GM19463 (cell line): ENCODE data around the gene PCDHA9.

ENCODE experiments used
- ATAC-seq: cut with Tn5 transposase; IDR thresholded peaks from one replicate; pipeline ENCODE4 v1.9.1; 2021; ENCODE audit warnings: mild to moderate bottlenecking, moderate library complexity; ENCODE audit not compliant: unreplicated experiment

The PCDHA9 gene

GRCh38 chr5:140877262-140877581, 29.0 kb downstream of the PCDHA9 start:
- no peak for ATAC-seq

GRCh38 chr5:140881889-140882590, 33.9 kb downstream of the PCDHA9 start, which contains the start of gene PCDHA13:
Gene PCDHA13 (plus strand): TSS chr5:140882124. CDS start chr5:140882269, 145 bp downstream.
- no peak for ATAC-seq

GRCh38 chr5:140882591-140882899, 34.4 kb downstream of the PCDHA9 start:
- no peak for ATAC-seq

GRCh38 chr5:140883373-140883772, 35.2 kb downstream of the PCDHA9 start:
- no peak for ATAC-seq

- no peak for ATAC-seq
Measured at GRCh38 chr5:140883927-140884697, 35.9 kb downstream of the PCDHA9 start.
